ENCODE data around the gene GLIS1.

The GLIS1 gene

DNA sequence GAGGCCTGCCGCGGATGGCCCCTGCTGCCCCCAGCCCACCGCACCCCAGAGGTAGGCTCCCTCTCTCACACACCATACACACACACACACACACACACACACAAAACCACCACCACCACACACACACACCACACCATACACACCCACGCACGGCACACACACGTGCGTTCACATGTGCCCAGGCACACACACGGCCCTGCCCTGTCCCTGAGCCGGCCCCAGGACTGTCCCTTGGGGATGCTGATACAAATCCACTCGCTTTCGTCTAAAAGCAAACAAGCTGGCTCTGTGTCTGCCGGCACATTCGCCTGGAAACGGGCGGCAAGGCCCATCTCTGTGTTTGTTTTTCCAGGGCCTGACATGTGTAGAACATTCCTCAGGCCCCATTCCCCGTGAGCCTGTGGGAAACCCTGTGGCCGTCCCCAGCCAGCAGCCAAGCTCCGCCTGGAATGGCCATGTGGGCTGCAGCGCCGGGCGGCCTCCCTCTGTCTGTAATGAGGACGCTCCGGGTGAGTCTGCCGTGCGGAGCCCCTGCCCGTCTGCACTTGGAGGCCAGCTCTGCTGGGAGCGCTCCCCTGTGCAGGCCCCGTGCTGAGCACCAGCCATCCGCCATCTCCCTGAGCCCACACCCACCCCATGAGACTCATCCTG lies 212.4 kb downstream of the GLIS1 start:
- DNase-seq (ENCODE audit: low spot score) = no peak
- no peak overlapping the region for H3K27ac Mint-ChIP-seq
- H3K4me3 Mint-ChIP-seq = no peak overlapping the region

DNA sequence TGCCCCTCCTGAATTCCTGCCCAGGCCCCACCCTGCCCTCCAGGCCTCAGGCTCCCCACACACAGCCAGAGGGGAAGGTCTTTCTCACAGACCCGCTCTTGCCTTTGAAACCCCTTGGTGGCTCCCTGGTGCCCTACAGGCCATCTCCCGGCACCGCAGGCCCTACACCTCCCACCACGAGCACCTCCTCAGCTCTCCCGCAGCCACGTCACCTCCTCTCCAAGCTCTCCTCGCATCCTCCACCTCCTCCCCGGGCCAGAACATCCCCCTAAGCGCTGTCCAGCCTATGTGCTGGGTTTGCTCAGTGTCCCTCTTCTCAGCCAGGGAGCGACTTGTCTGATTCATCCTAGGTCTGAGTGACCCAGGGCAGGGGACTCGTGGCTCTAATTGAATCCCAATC lies 213.4 kb downstream of the GLIS1 start:
- DNase-seq (ENCODE audit: low spot score) = no peak
- Mint-ChIP-seq H3K27me3 (ENCODE audit: low read depth) (no peaks in the 10 kb centered on the region), H3K4me1 (ENCODE audit: low read depth) (no peaks in the 10 kb centered on the region), H3K9me3 (no peaks in the 10 kb centered on the region), H3K36me3 (ENCODE audit: low read depth) (no peaks in the 10 kb centered on the region), H3K27ac (no peak overlapping the region), H3K4me3 (no peak overlapping the region)

More for the DNA sequence above, 212.4 kb downstream of the GLIS1 start:
- Mint-ChIP-seq H3K36me3 (ENCODE audit: low read depth) (no peaks in the 10 kb centered on the region), H3K4me1 (ENCODE audit: low read depth) (no peaks in the 10 kb centered on the region), H3K27me3 (ENCODE audit: low read depth) (no peaks in the 10 kb centered on the region), H3K9me3 (no peaks in the 10 kb centered on the region)

DNA sequence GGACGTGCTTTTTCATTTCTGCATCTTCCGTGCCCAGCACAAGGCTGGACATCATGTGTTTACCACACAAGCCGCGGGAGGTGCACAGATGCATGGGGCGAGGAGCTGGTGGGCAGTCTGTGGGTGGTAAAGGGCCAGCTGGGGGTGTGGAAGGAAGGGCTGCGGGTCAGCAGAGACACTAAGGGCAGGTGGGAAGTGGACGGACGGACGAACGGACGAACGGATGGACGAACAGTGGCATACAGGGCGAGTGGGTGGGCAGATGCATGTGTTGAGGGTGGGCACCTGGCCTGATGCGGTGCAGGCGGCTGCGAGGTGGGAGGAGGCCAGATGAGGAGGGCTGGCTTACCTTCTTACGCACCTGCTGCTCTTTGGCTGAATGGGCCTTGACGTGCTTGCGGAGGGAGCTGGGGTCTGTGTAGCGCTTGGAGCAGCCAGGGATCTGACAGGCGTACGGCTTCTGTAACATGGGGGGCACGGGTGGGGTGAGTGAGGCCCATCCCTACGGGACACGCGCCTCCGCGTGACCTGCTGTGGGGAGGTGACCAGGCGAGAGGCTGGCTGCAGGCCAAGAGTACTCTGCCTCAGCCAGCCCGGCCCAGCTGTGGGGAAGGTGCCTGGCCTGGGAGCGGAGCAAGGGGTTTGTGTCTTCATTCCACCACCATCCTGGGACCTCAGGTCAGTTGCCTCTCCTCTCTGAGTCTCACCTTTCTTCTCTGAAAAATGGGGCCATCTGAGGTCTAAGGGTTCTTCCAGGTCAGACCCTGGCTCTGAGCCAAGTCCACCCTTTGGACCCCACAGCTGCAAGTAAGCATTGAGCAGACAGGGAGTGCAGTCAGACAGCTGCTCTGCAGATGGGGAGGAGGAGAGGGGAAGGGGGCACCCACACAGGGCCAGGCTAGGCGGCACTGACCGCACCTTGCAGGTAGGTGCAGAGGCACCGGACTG lies 214.3 kb downstream of the GLIS1 start:
- no peaks in the 10 kb centered on the region for H3K36me3 Mint-ChIP-seq (ENCODE audit: low read depth)
- no peaks in the 10 kb centered on the region for H3K4me1 Mint-ChIP-seq (ENCODE audit: low read depth)
- no peaks in the 10 kb centered on the region for H3K9me3 Mint-ChIP-seq
- H3K27ac Mint-ChIP-seq = no peak overlapping the region
- DNase-seq (ENCODE audit: low spot score) = no peak
- H3K27me3 Mint-ChIP-seq (ENCODE audit: low read depth) = no peaks in the 10 kb centered on the region
- no peak overlapping the region for H3K4me3 Mint-ChIP-seq

DNA sequence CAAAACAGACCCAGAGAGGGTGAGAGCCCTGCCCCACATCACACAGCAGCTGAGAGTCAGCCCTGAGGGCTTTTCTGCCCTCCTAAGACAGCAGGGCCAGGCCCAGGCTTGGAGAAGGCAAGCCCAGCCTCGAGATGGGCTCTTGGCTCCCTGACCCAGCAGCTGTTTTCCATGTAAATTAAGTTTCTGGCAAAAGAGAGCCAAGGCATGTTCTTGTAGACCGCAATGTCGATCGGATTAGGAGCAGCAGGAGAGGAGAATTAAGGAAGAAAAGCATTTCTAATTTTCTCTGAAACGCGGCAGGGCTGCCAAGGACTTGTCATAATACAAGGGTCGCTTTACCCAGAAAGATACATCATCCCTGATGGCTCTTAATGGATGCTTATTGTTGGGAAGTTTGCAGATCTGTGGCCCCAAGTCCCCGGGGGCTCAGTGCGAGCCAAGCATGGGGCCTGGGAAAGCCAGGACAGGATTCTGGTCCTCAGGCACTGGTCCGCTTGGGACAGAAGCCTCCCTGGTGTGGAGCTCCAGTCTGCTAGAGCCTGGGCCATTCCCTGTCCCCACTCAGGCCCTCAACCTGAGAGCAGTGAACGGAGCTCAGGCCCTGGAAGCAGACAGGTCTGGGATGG lies 216.9 kb downstream of the GLIS1 start:
- Mint-ChIP-seq H3K4me1 (ENCODE audit: low read depth) (no peaks in the 10 kb centered on the region), H3K27me3 (ENCODE audit: low read depth) (no peaks in the 10 kb centered on the region), H3K9me3 (no peaks in the 10 kb centered on the region), H3K4me3 (no peak overlapping the region), H3K36me3 (ENCODE audit: low read depth) (no peaks in the 10 kb centered on the region), H3K27ac (no peak overlapping the region)
- DNase-seq (ENCODE audit: low spot score) = no peak

DNA sequence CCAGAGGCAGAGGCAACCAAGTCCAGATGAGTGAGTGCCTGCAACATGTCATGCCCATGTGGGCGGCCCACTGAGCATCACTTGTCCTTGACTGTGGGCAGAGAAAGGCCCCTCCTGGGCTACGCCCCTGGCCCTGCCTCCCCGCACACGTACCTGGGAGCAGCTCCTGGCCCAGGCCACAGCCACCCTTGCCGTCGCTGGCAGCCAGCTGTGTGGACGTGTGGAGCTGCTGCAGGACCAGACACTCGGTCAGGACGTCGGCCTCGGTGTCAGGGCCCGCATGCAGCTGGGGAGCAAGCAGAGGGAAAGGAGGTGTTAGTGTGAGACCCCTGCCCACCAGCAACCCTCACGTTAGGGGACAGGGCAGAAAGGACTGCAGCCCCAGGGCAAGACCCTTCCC lies 218.5 kb downstream of the GLIS1 start:
- DNase-seq (ENCODE audit: low spot score) = no peak
- no peak overlapping the region for H3K4me3 Mint-ChIP-seq
- no peak overlapping the region for H3K27ac Mint-ChIP-seq
- H3K4me1 Mint-ChIP-seq (ENCODE audit: low read depth) = no peaks in the 10 kb centered on the region
- H3K9me3 Mint-ChIP-seq = no peaks in the 10 kb centered on the region
- H3K36me3 Mint-ChIP-seq (ENCODE audit: low read depth) = no peaks in the 10 kb centered on the region
- H3K27me3 Mint-ChIP-seq (ENCODE audit: low read depth) = no peaks in the 10 kb centered on the region

DNA sequence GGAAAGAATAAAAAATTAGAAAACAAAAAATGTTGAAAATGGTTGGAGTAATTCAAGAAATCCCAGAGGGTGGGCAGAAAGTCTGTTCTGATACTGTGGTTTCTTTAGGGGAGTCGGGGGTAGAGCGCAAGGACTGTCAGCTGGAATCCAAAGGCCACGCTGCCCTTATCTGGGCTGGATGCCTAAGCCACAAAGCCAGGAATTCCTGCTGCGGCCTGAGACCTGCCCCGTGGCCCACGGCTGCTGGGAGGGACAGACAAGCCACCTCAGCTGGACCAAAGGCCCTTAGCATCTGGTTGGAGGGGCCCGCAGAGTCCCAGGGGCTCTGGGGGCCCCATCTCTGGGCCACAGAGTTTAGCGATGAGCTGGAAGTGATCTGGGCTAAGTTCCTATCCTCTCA lies 219.5 kb downstream of the GLIS1 start:
- H3K27ac Mint-ChIP-seq = no peak overlapping the region
- no peaks in the 10 kb centered on the region for H3K36me3 Mint-ChIP-seq (ENCODE audit: low read depth)
- H3K4me1 Mint-ChIP-seq (ENCODE audit: low read depth) = no peaks in the 10 kb centered on the region
- H3K9me3 Mint-ChIP-seq = no peaks in the 10 kb centered on the region
- H3K4me3 Mint-ChIP-seq = no peak overlapping the region
- peaks cover 3% of the 10 kb centered on the region for H3K27me3 Mint-ChIP-seq (ENCODE audit: low read depth)
- DNase-seq (ENCODE audit: low spot score) = no peak

DNA sequence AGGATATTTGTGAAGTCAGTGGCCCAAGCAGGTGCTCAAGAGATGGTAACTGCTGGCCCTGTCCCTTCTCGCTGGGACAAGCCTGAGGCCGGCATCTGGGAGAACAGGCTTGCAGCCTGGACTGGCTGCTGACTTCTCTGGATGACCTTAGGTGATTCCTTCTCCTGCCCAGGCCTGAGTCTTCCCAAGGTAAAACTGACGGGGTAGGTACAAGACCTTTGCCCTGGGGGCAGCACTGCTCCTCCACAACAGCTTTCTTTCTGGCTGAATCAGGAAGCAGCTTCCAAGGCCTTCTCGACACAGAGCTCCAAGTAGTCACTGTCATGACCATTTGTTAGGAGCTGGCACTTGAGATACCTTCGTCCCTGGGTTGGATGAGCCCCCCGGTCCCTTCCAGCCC lies 220.2 kb downstream of the GLIS1 start:
- Mint-ChIP-seq H3K4me3 (no peak overlapping the region), H3K27me3 (ENCODE audit: low read depth) (peaks cover 3% of the 10 kb centered on the region)

DNA sequence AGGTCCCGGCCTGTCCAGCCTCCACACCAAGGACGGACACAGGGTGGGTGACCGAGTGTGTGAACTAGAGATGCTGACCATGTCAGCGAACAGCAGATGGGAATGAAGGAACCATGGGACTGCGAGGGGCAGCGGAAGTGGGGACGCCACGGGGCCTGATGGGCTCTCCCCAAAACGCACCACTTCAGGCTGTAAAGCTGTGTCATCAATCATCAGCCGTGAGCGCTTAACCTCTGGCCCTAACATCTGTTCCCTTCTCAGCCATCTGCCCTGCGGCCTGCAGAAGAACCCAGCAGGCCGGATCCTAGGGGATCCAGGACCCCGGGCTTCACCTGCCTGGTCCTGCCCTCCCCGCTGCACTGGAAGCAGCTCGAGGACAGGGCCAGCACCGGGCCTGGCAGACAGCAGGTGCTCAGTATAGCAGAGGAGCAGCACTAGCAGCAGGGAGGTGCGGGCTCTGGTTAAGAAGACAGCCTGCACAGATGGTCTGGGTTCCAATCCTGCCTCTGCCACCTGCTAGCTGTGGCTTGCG lies 221.1 kb downstream of the GLIS1 start:
- Mint-ChIP-seq H3K27me3 (ENCODE audit: low read depth) (peaks cover 3% of the 10 kb centered on the region), H3K4me3 (no peak overlapping the region), H3K36me3 (ENCODE audit: low read depth) (no peaks in the 10 kb centered on the region), H3K9me3 (no peaks in the 10 kb centered on the region), H3K4me1 (ENCODE audit: low read depth) (no peaks in the 10 kb centered on the region), H3K27ac (no peak overlapping the region)
- DNase-seq (ENCODE audit: low spot score) = no peak

More for the DNA sequence above, 220.2 kb downstream of the GLIS1 start:
- no peak for DNase-seq (ENCODE audit: low spot score)
- no peak overlapping the region for H3K27ac Mint-ChIP-seq
- H3K36me3 Mint-ChIP-seq (ENCODE audit: low read depth) = no peaks in the 10 kb centered on the region
- no peaks in the 10 kb centered on the region for H3K9me3 Mint-ChIP-seq
- H3K4me1 Mint-ChIP-seq (ENCODE audit: low read depth) = no peaks in the 10 kb centered on the region

DNA sequence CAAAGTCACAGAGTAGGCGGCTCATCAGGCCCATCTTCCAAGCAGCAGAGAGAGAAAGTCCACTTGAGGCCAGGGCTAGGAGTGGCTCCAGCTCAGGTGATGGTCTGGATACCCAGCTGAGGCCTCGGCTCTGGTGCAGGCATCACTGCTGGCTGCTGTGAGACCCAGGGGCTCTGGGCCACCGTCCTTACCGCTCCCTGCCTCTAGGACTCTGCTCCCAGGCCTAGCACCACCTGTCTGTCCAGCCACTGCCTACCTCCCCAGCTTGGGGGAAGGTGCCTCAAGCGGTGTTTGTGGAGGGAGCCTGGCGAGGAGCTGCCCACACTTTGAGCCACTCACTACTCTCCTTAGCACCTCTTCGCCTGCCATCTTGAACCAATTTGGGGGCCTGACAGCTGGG lies 221.9 kb downstream of the GLIS1 start:
- H3K4me1 Mint-ChIP-seq (ENCODE audit: low read depth) = no peaks in the 10 kb centered on the region
- peaks cover 3% of the 10 kb centered on the region for H3K27me3 Mint-ChIP-seq (ENCODE audit: low read depth)
- H3K9me3 Mint-ChIP-seq = no peaks in the 10 kb centered on the region
- no peak overlapping the region for H3K4me3 Mint-ChIP-seq
- no peak for DNase-seq (ENCODE audit: low spot score)
- H3K27ac Mint-ChIP-seq = no peak overlapping the region
- no peaks in the 10 kb centered on the region for H3K36me3 Mint-ChIP-seq (ENCODE audit: low read depth)

DNA sequence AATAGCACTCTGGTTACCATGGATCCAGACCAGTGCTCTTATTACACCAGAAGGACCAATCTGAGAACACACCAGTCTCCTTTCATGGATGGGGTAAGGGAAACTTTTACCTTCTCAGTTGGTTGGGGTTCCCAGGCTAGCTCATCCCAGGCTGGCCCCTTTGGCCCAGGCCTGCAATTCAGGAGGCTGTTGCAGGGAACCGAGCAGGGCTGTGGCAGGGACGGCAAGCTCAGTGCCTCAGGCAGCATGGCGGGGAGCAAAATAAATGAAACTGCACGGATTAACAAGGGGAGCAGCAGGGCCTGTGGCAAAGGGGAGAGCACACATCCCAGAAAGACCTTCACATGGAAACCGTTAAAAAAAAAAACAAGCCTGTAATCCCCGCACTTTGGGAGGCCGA lies 222.8 kb downstream of the GLIS1 start:
- Mint-ChIP-seq H3K36me3 (ENCODE audit: low read depth) (no peaks in the 10 kb centered on the region), H3K27ac (no peak overlapping the region), H3K27me3 (ENCODE audit: low read depth) (peaks cover 3% of the 10 kb centered on the region), H3K4me3 (no peak overlapping the region), H3K4me1 (ENCODE audit: low read depth) (no peaks in the 10 kb centered on the region), H3K9me3 (no peaks in the 10 kb centered on the region)
- no peak for DNase-seq (ENCODE audit: low spot score)

DNA sequence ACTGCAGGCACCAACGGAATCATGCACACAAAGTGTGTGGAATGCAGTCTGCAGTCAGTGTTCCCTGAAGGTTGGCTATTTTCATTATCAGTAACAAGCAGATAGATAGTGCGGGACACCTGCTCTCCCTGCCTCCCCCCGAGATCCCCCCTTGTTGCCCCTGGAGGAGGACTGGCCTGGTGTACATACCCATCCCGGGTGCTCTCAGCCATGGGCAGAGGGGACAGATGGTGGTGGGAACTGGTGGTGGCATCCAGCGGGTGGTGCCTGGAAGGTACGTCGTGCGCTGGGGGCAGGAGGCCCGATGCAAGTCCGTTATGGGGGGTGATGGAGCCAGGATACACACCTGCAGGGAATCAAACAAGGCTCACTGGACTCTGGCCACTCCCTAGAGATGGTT lies 224.5 kb downstream of the GLIS1 start:
- no peak for DNase-seq (ENCODE audit: low spot score)
- Mint-ChIP-seq H3K4me1 (ENCODE audit: low read depth) (no peaks in the 10 kb centered on the region), H3K27me3 (ENCODE audit: low read depth) (peaks cover 3% of the 10 kb centered on the region), H3K4me3 (no peak overlapping the region), H3K27ac (no peak overlapping the region), H3K9me3 (no peaks in the 10 kb centered on the region), H3K36me3 (ENCODE audit: low read depth) (no peaks in the 10 kb centered on the region)

DNA sequence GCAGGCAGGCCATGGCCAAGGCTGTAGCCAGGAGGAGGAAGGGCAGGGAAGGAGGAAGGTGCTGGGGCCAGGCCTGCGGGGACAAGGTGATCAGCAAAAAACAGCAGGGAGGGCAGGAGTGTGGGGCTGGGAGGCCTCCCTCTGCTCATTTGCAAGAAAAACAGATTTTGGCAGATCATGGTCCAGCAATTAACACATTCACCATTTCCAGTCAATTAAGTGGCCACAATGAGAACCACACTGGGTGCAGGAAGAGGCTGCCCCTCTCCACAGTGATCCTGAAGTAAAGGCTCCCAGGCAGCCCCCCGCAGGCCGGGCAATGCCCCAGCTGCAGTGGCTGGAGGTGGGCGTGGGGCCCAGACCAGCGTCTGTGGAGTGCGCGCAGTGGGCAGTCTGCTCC lies 225.1 kb downstream of the GLIS1 start:
- Mint-ChIP-seq H3K9me3 (no peaks in the 10 kb centered on the region), H3K27ac (no peak overlapping the region), H3K4me3 (no peak overlapping the region), H3K36me3 (ENCODE audit: low read depth) (no peaks in the 10 kb centered on the region), H3K27me3 (ENCODE audit: low read depth) (peaks cover 3% of the 10 kb centered on the region), H3K4me1 (ENCODE audit: low read depth) (no peaks in the 10 kb centered on the region)
- DNase-seq (ENCODE audit: low spot score) = no peak

DNA sequence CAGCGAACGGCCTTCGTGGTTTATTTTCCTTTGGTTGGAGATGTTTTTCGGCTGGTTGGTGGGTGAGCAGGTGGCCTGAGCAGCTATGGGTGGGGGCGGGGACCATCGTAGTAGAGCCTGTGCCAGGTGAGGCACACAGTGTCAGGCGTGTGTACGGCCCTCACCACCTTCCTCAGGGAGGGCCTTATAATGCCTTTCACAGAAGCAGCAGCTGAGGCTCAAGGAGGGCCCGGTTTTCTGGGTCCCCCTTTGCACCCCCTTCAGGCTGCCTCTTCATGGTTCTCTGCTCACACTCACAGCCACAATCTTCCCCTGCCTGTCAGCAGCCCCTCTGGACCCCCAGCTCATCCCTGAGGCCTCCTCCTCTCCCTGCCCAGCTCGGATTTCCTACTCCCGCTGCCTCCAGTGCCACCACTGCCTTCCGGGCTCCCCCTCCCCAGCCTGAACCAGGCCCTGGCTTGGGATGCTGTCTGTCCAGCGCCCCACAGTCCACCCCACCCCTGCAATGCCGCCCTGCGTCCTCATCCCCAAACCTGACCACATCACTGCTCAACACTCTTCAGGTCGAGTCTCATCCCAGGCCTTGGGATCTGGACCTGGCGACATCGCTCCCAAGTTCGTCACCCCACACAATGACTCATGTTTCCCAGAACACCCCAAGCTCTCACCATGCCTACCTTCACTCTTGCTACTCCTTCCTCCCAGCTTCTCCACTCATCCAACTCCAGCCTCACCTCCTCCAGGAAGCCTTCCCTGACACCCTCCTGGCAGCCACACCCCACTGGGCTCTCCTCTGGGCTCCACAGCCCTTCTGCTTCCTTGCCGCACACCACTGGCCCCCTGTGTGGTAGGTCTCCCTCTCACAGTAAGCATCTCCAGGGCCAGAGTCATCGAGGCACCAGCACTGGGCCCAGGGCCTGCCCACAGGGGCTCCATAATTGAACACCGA lies 225.9 kb downstream of the GLIS1 start:
- H3K27ac Mint-ChIP-seq = no peak overlapping the region

More for the DNA sequence above, 225.9 kb downstream of the GLIS1 start:
- Mint-ChIP-seq H3K9me3 (no peaks in the 10 kb centered on the region), H3K27me3 (ENCODE audit: low read depth) (peaks cover 3% of the 10 kb centered on the region), H3K4me1 (ENCODE audit: low read depth) (no peaks in the 10 kb centered on the region), H3K36me3 (ENCODE audit: low read depth) (no peaks in the 10 kb centered on the region), H3K4me3 (no peak overlapping the region)
- no peak for DNase-seq (ENCODE audit: low spot score)

Measured in T-helper 2 cell treated with Interferon-gamma antibody and Interleukin-4, amounts not matched to agents 5 μg/mL and 100 μg/mL, for 36 hours (primary cell).